ENCODE results near the gene KCNK4.
A peak's percentile ranks its signal among the peaks of the same experiment; 100 is the strongest.

- TF ChIP-seq POLR2AphosphoS5 (IDR thresholded peaks at IDR 0.05; ENCODE audit: insufficient read depth, low read depth, low read length) (no peak), CTCF (IDR thresholded peaks at IDR 0.05; ENCODE audit: extremely low read depth in 1 of 2, insufficient read depth in 1 of 2, low read depth in 1 of 2, low read length in 2 of 2) (no peak), JUN (IDR thresholded peaks at IDR 0.05; ENCODE audit: borderline replicate concordance, insufficient read depth, insufficient read length, low read depth) (no peak), POLR2A (IDR thresholded peaks at IDR 0.05; ENCODE audit: low read depth, low read length) (peak; percentile 10), MAX (IDR thresholded peaks at IDR 0.05; ENCODE audit: insufficient read depth, insufficient read length) (no peak), GATA2 (IDR thresholded peaks at IDR 0.05; ENCODE audit: insufficient read depth, insufficient read length, low read depth, low read length) (no peak), MYC (IDR thresholded peaks at IDR 0.05; ENCODE audit: low read depth, low read length) (no peak), EZH2 (IDR thresholded peaks at IDR 0.05; ENCODE audit: borderline replicate concordance, low read depth, low read length, severe bottlenecking) (no peak), FOS (IDR thresholded peaks at IDR 0.05; ENCODE audit: borderline replicate concordance, insufficient read depth, low read length) (no peak)
Observed at GRCh38 chr11:64285885-64286800, 5.0 kb upstream of the KCNK4 start.

All from endothelial cell of umbilical vein (primary cell).